ENCODE data around the gene NUTM2B. TPM values are rescaled to one million over a fixed set of nuclear protein-coding genes. Genes with fewer than 3 reads are reported as not detected.
"Not testable (repeated sequence)": the region's sequence is repeated elsewhere in the genome, so short reads cannot be mapped to it uniquely, and the experiment has no call there.

NUTM2B gene
- total RNA-seq, 2 donors from 2014 or later = 0.73 to 0.88 TPM

DNA sequence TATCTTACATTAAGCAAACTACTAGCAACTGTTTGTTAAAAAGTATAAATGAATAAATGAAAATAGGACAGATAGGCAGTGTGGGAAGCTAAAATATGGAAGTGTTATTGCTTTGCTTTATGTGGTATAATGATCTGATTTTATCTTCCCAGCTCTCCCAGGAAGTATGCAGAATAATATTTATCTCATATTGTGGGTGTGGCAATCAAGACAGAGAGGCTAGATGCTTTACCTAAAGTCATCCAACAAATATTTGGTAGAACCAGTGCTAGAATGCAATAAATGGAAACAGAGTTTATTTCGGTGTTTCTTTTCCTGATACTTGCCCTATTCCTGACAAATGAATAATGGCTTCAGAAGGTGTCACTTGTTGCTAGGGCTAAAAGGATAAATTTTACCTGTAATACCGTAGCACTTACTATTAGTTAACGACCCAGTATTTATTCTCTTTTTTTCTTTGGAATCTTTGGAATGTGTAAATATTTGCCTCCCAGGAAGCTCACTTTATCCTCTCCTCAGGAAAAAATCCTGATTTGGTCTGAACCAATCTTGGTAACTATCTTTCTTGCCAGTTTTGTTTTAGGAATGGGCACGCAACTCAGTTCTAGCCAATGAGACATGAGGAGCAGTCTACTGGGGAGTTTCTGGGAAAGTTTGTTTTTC is 14.0 kb downstream of the NUTM2B start:
- ATAC-seq; DNase-seq; intact Hi-C loops (cut with DNase I): not testable (repeated sequence)

DNA sequence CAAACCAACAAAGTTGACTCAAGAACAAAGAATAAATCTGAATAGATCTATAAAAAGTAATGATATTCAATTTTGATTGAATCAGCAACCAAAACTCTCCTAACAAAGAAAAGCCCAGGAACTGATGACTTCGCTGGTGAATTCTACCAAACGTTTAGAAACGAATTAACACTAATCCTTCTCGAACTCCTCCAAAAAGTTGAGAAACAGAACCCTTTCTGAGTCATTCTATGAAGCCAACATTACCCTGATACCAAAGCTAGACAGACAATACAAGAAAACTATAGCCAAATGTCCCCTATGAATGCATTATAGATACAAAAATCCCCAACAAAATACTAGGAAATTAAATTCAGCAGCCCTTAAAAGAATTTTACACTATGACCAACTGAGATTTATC is 17.0 kb downstream of the NUTM2B start:
- intact Hi-C loops (cut with DNase I); DNase-seq; ATAC-seq: not testable (repeated sequence)

DNA sequence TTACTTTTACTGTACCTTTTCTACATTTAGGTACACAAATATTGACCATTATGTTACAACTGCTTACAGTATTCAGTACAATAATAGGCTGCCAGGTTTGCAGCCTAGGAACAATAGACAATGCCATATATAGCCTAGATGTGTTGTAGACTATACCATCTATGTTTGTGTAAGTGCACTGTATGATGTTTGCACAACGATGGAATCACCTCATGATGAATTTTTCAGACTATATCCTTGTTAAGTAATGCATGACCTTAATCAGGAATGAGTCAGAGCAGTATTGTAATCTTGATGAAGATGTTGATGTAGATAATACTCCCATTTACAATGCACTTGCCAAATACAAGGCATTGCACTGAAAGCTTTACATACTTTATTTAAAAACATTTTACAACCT is 23.6 kb downstream of the NUTM2B start:
- DNase-seq; intact Hi-C loops (cut with DNase I); ATAC-seq: not testable (repeated sequence)

DNA sequence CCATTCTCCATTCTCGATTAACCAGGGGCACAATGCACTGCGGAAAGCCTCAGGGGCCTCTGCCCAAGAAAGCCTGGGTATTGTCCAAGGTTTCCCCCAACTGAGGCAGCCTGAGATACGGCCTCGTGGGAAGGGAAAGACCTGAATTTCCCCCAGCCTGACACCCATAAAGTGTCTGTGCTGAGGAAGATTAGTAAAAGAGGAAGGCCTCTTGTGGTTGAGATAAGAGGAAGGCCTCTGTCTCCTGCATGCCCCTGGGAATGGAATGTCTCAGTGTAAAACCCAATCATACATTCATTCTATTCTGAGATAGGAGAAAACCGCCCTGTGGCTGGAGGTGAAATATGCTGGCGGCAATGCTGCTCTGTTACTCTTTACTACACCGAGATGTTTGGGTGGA is 41.8 kb downstream of the NUTM2B start:
- intact Hi-C loops (cut with DNase I); DNase-seq; ATAC-seq: not testable (repeated sequence)

DNA sequence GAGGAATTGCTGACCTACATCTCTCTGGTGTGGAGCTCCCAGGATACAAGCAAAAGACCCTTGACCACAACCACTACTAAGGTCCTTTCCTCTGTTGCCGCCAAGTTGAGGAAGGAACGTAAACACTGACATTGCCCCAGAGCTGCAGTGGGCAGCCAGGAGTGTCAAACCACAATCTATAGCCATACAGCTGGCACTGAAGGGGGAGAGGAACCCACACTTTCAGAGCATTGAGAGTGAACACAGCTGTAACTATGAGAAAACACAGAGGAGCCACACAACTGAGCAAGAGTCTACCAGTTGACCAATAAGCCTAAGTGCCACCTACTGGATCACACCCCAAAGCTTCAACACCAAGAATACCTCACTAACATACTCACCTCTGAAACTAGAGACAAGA is 45.5 kb downstream of the NUTM2B start:
- intact Hi-C loops (cut with DNase I); ATAC-seq; DNase-seq: not testable (repeated sequence)

DNA sequence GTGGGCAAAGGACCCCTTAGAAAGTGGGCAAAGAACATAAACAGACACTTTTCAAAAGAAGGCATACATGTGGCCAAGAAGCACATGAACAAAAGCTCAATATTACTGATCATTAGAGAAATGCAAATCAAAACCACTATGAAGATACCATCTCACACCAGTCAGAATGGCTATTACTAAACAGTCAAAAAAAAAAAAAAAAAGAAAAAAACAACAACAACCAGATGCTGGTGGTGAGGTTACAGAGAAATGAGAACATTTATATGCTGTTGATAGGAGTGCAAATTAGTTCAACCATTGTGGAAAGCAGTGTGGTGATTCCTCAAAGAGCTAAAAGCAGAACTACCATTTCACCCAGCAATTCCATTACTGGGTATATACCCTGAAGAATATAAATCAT is 50.6 kb downstream of the NUTM2B start:
- ATAC-seq; intact Hi-C loops (cut with DNase I); DNase-seq: not testable (repeated sequence)

DNA sequence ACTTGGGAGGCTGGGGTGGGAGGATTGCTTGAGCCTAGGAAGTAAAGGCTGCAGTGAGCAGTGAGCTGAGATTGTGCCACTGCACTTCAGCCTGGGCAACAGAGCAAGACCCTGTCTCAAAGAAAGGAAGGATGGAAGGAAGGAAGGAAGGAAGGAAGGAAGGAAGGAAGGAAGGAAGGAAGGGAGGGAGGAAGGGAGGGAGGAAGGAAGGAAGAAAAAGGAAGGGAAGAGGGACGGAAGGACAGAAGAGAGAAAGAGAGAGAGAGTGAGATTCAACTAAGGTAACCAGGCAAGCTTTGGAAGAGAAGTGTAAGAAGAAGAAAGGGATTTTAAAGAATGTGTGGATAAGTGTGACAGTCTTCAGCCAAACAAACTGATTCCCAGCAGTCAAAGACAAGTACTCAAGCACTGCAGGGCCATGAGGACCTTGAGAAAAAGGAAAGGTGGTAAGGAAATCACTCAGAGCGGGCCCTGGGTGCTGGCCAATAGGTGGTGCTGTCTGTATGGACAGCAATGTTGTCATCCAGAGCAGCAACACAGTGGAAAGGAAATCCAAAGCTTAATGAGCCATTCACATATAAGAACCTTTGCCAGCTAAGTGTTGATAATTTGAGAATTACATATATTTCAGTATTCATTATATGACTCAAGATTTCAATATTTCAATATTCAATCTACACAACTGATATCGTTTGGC is 55.4 kb downstream of the NUTM2B start:
- DNase-seq; ATAC-seq; intact Hi-C loops (cut with DNase I): not testable (repeated sequence)

Other genes starting within 250 kb of the NUTM2B start
- gene EIF5AL1, start 190.7 kb upstream of the NUTM2B start, total RNA-seq = under 1 TPM; 0.09 to 0.24 TPM
- gene SFTPA2, start 142.8 kb upstream of the NUTM2B start, total RNA-seq = under 1 TPM in 1 of 2 donors, not detected in 1; 0.34 TPM
- under 1 TPM in 1 of 2 donors, not detected in 1; 0.26 TPM for gene SFTPA1, start 92.3 kb upstream of the NUTM2B start, total RNA-seq
- gene NUTM2E, start 123.5 kb downstream of the NUTM2B start, total RNA-seq = not detected
- under 1 TPM in 1 of 2 donors, not detected in 1; 0.29 TPM for gene SFTPD, start 245.9 kb downstream of the NUTM2B start, total RNA-seq

All from left cardiac atrium (tissue), 4 donors.